NCI-H2171 treated with DMSO at 0.1 percent for 48 hours (cell line): ENCODE data around the gene GPN2.

Source experiments
- DNase-seq: peaks from one replicate; lab custom pipeline; 2025; lab: John Stamatoyannopoulos, UW

GPN2 gene

DNA sequence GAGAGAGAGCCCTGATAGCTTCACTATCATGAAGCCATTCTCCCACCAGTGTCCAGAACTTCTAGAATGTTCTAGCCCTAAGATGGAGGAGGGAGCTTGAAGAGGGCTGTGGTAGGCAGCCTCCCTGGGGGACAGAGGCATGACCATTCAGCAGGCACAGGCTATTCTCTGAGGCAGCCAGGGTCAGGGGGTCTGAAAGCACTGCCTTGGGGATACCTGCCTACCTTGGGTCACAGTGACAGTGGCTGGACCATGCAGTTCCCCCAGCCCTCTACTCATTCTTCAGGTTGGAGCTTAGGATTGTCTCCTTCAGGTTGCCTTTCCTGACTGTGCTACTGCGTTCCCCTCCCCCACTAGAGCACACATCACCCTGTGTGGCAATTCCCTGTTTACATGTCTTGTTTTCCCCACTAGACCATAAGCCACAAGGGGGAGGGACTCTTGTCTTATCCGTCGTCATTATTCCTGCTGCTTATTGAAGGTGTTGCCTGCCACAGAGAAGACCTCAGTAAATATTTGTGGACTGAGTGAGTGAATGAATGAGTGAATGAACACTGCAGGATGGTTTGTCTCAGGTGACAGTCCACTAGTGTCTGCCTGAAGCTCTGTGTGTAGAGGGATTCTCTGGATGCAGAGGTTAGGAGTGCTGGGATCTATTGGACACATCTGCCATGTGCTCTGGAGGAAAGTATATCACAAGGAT is 58.4 kb downstream of the GPN2 start:
- DNase-seq, result no peak

DNA sequence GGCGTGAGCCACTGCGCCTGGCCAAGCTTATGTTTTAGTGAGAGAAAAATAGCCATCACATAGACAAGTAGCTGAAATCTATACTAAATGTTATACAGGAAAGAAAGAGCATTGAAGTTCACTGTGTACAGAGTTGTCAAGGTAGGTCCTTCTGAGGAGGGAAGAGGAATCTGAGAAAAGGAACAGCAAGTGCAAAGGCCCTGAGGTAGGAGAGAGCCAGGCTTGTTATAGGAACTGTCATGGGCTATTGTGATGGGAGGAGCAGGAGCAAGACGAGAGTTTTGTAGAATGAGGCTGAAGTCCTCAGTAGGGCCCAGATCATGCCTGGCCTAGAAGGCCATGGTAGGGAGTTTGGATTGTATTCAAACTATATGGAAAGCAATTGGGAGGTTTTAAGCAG is 59.0 kb downstream of the GPN2 start:
- no peak for DNase-seq

DNA sequence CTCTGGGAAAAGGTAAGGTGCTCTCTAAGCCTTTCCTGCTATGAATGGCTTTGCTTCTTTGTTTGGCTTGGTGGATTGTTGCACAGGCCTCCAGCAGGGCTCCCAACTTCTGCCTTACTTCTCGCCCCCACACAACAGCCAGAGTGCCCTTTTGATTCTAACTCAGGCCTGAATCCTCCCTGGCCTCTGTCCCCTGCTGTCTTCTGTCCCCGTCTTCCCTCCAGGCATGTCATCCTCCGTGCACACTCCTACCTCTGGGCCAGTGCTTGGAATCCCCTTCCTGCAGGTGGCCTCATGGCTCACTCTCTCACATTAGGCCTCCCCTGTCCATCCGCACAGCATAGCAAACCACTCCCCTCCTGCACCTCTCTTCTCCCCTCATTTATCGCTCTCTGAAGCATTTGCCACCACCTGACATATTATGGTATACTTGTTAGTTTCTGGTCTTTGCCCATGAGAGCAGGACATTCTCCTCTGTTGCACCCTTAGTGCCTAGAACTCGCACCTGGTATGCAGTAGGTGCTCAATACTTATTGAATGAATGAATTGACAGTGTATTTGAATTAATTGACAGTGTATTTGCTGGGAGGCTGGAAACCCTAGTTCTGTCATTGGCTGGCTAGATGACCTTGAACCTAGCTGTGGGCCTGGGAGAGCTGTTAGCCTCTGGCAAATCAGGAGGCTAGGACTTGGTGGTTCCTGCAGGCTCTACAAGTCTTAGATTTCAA is 60.7 kb downstream of the GPN2 start:
- no peak for DNase-seq

DNA sequence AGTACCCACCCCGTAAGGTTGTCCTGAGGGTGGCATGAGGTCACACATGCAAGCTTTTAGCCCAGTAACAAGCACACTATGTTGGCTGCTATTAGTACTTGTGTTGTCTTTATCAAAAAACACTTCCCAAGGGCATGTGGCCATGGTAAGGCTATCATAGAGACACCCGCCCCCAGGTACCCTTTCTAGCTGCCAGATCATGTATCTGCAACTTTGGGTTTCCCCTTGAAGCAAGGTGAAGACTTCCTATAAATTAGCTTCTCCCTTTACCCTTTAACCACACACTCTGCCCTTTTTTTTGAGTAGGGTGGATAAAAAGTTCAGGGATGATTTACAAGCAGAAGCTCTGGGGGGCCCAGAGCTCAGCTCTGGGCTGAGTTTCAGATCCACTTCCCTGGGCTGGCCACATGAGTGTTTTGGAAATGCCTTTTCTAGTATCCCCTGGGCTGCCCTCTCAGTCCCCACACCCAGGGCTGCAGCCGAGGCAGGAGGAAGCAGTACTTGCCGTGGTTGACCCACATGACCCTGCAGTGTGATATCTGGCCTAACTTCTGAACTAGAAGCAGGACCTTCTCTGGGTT is 61.6 kb downstream of the GPN2 start:
- no peak for DNase-seq

DNA sequence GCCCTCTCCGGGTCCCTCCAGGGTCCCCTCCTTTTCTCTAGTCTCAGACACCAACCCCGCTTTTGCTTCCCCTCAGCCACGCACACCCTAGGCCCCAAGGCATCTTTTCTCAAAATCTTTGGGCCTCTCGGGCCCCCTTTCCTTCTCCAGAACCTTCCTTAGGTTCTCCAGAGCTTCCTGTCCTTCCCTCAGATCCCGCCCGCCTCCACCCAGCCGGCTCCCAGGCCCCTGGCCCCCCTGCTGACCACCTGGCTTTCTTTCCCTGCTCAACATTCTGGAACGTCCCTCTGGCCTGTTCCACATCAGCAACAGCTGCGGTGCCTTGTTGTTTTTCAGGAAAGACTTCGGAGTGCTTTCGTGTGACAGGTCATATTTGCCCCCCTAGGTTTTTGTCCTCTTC is 62.4 kb downstream of the GPN2 start:
- no peak for DNase-seq

DNA sequence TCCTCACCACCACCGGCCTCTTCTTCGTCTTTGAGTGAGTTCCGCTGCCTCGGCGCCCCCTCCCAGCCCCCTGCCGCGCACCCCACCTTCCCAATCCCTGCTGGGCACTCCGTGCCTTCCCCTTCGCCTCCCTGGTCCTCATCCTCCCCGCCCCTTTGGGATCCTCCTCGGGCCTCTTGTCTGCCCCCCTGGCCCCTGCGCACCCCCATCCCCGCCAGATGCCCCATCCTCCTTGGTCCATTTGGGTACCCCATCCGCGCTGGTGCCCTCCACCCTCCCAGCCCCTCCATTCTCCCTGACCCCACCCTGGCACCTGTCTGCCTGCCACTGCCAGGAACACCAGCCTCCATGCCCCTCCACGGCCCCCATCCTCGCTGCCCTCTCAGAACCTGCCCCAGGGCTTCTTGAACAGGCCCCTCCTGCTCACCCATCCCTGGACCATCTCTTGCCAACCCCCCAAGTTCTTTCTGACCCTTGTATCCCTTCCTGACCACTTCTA is 62.9 kb downstream of the GPN2 start:
- no peak for DNase-seq

DNA sequence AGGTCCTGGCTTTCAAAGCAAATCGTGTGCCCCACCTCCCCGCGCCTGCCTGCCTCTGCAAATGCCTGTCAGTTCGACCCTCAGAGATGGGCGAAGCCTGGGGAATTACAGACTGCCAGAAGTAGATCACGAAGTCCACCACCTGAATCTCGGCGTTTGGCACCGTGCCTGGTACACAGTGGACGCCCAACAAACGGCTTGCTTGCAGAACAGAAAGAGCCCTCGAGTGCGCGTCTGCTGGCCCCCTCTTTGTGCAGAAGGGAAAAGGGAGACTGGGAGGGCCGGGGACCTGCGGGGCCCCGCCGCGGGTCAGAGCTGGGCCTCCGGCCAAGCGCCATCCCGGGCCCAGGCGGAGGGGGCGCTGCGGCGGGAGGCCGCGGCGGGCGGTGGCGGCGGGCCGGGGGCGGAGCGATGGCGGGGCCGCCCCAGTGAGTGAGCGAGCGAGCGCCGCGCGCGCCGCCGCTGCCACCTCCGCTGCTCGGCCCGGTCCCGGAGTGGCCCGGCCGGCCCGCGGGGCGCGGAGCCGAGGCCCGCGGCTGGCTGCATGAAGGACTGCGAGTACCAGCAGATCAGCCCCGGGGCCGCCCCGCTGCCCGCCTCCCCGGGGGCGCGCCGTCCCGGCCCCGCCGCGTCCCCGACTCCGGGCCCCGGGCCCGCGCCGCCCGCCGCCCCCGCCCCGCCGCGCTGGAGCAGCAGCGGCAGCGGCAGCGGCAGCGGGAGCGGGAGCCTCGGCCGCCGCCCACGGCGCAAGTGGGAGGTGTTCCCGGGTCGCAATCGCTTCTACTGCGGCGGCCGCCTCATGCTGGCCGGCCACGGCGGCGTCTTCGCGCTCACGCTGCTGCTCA is 63.6 kb downstream of the GPN2 start, which contains the start of gene ZDHHC18:
TSS of gene ZDHHC18 (plus strand) at position 428 of the 845 bp plus-strand sequence. CDS start at position 545, 117 bp downstream.
- peak; percentile 54 for DNase-seq
